VCaP (cell line): ENCODE data around the gene FFAR3.

ENCODE experiments used
- H3K27ac ChIP-seq: fragments of 450-650 bp; 2 replicates; pipeline ENCODE4 v1.5.1; 2017
- CTCF ChIP-seq: fragments of 450-650 bp; conservative IDR thresholded peaks from 2 replicates; pipeline ENCODE4 v1.5.1; 2017; ENCODE audit warnings: mild to moderate bottlenecking, moderate library complexity

Gene FFAR3

GRCh38 chr19:35321291-35321690, 37.0 kb upstream of the FFAR3 start:
- TF ChIP-seq CTCF: no peak
- H3K27ac ChIP-seq: no peak overlapping the region

DNA sequence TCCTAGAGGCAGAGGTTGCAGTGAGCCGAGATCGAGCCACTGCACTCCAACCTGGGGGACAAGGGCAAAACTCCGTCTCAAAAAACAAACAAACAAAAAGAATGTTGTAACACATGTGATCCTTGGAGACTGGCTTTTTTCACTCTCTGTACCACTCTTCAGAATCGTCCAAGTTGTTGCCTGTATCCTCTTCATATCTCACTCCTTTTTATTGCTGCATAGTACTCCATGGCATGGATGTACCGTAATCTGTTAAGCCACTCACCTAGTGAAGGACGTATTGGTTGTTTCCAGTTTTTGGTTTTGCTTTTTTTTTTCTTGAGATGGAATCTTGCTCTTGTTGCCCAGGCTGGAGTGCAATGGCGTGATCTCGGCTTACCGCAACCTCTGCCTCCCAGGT, 36.2 kb upstream of the FFAR3 start:
- TF ChIP-seq CTCF: no peak
- no peak overlapping the region for H3K27ac ChIP-seq

GRCh38 chr19:35327642-35328041, 30.6 kb upstream of the FFAR3 start:
- peak; percentile 44 for TF ChIP-seq CTCF
- no peak overlapping the region for H3K27ac ChIP-seq

DNA sequence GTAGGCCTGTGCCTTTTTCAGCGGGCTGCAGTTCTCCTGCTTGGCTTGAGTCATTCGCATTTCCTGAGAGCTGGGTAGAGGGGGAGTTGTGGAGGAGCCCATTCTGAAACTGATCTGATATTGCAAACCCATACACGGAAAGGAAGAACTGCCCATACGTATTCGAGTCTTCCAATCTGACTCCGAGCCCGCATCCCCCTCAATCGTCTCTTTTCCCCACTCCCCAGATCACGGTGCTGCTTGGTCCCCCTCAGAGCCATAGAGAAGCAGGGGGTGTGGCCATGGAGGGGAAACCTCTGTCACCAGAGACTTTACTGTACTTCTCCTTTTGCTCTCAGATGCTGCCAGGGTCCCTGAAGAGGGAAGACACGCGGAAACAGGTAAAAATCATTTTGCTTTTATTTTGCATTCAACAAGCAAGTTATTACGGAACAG, 29.4 kb upstream of the FFAR3 start, which contains the start of gene CD22:
TSS of gene CD22 (plus strand) at position 337 of the 435 bp plus-strand sequence. CDS start 2,854 bp downstream, outside the sequence.
- H3K27ac ChIP-seq: no peak within 1 kb of the TSS
- TF ChIP-seq CTCF: no peak

DNA sequence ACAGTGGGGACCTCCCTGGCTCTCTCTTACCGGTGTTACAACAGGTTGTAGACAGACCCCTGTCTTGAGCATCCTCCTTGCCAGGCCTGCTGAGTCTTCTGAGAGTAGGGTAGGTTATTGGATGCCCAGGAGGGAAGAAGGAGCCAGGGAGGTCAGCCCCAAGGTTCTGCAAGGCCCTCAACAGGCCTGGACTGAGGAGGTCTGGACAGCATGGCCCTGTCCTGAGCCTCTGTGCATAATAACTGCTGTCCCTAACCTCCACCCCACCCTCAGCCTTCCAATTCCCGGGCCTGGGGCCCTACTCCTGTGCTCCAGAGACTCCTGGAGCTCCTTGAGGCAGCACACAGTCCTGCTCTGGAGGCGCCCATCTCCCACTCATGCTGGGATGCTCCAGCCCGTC, 28.9 kb upstream of the FFAR3 start:
- TF ChIP-seq CTCF: no peak
- H3K27ac ChIP-seq: no peak overlapping the region

DNA sequence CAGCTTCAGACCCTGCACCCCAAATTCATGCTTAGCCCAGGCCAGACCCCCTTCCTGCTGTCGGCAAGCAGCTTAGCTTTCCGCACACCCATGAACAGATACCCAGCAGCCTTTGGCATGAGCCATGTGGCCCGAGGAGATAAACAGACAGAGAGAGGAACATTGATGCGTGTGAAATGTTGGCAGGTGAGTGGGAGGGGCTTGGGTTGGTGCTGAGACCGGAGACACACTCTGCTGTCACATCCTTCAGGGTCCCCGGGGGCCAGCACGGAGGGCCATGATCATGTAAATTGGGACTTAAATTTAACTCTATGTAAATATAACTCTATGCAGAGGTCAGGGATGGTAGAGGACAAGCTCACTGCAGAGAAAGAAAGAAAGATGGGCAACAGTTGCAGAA, 27.8 kb upstream of the FFAR3 start:
- no peak overlapping the region for H3K27ac ChIP-seq
- TF ChIP-seq CTCF: no peak

GRCh38 chr19:35331551-35332214, 26.6 kb upstream of the FFAR3 start:
- TF ChIP-seq CTCF: no peak
- no peak overlapping the region for H3K27ac ChIP-seq
